Activated naive CD4-positive, alpha-beta T cell (primary cell): ENCODE data around the gene SLC25A20.

ENCODE experiments used
- DNase-seq, 4 experiments: peaks; one replicate each; lab custom pipeline; 2025; lab: John Stamatoyannopoulos, UW

The SLC25A20 gene

DNA sequence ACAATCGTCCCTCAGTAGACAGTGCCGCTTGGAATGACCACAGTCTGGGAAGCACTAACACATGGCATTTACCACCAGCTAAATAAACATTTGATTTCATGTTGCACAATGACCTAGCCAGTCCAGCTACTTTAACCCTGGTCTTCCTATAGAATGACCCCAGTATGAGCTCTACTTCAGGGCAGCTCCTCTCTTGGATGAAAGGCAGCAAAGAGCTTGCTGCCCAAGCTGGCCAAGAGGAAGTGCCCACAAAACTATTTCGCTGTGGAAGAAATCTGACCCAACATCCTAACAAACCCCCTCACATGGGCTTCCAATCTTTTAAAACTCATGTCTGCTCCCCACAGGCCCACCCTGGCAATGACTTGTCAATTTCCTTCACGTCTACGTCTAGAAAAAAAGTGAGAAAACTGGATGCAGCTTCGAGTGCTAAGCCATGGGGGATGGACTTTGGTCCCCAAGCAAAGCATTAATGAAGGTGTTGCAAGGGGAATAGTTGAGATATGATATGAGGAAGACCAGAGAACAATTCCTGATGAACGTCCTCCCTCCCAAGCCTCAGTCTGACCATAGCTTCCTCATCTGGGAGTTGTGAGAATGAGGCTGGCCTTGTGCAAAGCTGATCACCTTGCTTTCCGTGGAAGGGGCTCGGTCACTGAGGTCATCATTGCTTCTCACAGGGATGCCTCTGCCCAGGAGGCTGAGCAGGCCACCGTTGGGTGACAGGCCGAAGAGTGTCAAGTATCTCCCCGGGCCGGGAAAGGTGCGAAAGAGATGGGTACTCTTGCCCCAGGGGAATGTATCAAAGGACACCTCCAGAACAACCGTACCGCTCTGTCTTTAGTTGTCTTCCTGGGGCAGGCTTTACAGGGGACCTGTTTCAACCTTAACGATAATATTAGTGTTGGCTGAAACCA is 964 bp downstream of the SLC25A20 start:
- DNase-seq: no peak

- no peak for DNase-seq
These were observed 1.7 kb downstream of the SLC25A20 start for GRCh38 chr3:48896936-48897335.

GRCh38 chr3:48894516-48894915 is 4.2 kb downstream of the SLC25A20 start:
- no peak for DNase-seq

DNA sequence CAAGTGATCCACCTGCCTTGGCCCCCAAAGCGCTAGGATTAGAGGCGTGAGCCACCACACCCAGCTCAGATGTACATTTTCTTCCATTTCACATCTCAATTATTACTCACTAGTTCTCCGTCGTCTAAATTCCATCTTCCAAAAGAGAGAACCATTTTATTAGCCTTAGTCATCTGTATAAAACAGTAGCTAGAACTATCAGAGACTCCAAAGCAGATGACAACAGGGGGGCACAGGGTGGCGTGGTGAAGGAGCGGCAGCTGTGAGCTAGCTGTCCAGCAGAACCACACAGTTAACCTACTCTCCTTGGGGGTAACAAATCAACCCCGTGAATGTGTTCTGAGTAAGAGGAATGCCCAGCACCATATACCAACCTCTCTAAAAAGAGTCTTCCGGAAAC is 7.1 kb downstream of the SLC25A20 start:
- DNase-seq: no peak

- no peak for DNase-seq
These were observed 12.9 kb downstream of the SLC25A20 start for GRCh38 chr3:48885753-48886152.

DNA sequence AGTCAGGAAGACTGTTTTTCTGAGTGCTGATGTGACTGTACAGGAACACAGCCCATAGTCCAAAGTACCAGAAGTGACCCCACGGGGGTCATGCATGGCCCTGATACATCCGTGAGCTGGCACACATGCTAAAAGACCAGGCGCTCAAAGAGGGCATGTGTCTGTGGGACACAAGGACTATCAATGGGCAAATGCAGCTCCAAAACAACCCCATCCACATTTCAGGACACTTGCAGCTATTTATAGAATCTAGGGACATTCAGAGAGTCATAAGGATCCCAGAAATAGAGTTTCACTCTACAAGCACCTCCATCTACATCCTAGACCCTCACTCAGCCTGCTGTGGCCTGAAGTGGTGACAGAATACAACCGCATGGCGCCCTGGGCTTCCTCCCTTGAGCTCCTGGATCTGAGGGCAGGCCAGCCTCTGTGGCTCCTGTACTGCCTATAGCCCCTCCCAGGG is 17.0 kb downstream of the SLC25A20 start:
- no peak for DNase-seq

DNA sequence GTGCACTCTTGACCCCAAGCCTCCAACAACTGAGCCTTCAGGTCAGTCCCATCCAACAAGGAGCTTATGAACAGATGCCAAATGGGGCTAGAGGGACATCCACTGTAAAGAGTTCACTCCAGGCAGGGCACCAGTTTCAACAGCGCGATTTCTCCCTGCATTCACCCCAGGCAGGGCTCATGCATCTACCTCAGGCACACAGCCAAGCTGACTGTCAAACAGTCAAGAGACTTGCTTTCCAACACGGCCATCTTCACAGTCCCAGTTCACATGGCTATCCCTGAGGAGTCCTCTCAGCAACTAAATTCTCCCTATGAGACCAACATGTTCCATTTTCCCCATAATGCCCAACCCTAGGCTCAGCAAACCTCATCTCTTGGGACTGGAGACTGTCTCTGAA is 17.7 kb downstream of the SLC25A20 start:
- DNase-seq: no peak

- DNase-seq: no peak
These were observed 18.7 kb downstream of the SLC25A20 start for GRCh38 chr3:48879994-48880377.

- no peak for DNase-seq
These were observed 19.2 kb downstream of the SLC25A20 start for GRCh38 chr3:48879307-48879993.

- no peak for DNase-seq
These were observed 21.0 kb downstream of the SLC25A20 start for GRCh38 chr3:48877671-48878070.

- DNase-seq: no peak
These were observed 35.6 kb downstream of the SLC25A20 start for GRCh38 chr3:48863122-48863521.

- no peak for DNase-seq
These were observed 39.5 kb downstream of the SLC25A20 start for GRCh38 chr3:48859206-48859605.

- DNase-seq: no peak
These were observed 40.0 kb downstream of the SLC25A20 start for GRCh38 chr3:48858709-48859108.

DNA sequence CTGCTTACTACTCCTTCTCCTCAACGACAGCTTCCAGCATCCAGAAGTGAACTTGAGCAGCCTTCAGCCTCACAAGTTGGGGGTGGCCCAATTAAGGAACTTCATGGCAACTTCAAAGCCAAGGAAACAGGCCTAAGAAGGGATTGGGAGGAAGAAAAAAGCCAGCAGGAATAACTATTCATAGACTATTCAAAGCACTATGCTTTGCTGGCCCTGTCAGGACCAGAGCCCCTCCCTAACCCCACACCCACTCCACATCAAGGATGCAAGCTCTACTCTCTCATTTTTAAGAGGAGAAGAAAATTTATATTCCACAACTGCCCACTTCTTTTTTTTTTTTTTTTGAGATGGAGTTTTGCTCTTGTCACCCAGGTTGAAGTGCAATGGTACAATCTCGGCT is 41.0 kb downstream of the SLC25A20 start:
- no peak for DNase-seq

DNA sequence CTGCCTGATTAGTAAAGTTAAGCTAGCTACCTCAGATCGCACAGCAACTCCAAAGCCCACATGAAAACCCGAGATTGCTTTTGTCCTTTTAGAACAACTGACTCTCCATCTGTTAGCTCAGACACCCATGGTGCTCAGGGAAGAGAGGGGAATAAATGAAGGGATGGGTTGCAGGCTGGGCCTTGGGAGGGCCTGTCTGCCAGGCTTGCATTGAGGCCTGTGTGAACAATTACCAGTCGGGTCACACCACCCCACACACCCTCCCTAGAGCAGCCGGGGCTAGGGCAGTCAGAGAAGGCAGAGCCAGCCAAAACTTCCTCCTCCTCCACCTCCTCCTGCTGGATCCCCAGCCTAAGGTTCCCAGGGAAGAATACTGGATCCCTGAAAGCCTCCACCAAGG is 42.2 kb downstream of the SLC25A20 start:
- no peak for DNase-seq

DNA sequence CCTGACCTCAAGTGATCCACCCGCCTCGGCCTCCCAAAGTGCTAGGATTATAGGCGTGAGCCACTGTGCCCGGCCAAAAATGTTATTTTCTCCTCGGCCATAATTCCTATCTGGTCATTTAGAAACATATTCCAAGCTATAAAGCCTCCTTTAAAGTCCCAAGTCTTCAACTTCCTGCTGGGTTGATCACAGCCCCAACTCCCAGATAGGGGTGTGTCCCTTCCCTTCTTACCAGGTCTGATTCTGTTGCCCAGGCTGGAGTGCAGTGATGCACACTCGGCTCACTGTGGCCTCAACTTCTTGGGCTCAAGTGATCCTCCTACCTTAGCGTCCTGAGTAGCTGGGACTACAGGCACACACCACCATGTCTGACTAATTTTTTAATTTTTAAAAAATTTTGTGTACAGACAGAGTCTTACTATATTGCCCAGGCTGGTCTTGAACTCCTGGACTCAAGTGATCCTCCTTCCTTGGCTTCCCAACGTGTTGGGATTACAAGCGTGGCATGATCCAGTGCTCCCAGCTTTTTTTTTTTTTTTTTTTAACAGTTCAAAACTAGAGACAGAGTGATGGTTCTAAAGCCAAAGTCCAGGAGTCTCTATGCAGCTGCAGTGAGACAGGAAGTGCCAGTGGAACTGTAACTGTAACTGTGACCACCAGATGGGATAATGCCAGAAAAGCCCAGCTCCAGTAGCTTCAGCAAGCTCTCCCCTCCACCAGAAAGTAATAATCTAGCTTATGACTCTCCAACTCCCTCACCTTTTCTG is 42.8 kb downstream of the SLC25A20 start:
- no peak for DNase-seq

GRCh38 chr3:48852151-48852550 is 46.5 kb downstream of the SLC25A20 start:
- no peak for DNase-seq

- DNase-seq: no peak
These were observed 47.3 kb downstream of the SLC25A20 start for GRCh38 chr3:48851407-48851806.

- no peak for DNase-seq
These were observed 49.7 kb downstream of the SLC25A20 start for GRCh38 chr3:48848816-48849515.

DNA sequence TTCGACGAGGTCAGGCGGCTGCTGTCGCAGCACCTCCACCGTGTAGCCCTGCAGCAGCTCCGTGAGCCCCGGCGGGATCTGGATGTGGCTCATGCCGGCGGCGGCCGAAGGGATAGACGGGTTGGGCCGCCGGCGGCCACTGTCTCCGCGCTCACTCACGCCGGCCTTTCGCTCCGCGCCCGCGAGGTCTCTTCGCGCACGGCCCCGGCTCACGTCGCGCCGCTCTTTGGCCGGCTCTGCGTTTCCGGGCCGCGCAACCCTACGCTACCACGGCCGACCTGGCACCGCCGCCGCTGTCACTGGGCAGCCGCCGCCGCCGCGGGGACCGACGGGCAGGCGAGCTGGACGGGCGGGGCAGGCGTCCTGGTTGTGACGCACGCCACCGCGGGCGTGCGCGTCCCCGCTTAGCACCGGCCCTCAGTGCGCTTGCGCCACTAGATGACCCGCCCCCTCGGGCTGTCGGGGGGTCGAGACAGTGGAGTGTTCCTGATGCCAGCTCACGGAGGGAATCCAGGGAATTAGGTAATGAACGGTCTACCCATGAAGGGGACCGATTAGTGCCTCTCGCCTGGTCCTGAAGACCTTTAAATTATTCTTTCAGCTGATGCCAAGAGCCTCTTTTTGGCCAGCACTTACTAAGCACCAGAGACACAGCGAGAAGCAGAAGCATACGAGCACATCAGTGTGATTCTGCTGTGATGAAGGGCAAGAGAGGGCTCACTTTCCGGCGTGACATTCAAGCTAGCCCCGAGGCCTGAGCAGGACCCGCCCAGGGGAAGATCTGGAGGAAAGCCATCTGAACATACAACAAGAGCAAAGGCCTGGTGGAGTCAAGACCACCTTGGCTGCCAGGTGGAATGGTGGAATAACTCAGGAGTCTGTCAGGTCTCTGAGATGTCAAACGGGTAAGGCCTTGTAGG is 50.9 kb downstream of the SLC25A20 start, which contains the start of gene PRKAR2A:
Gene PRKAR2A (minus strand): TSS at position 371 of the 920 bp plus-strand sequence. CDS start 278 bp downstream, at position 93.
- DNase-seq: peak; percentile 46 to 71 (median 58)
